Endometrium (tissue), 2 donors: Measurements from ENCODE around the gene CLEC11A.

Source experiments
- FAIRE-seq: peaks from 2 replicates; lab custom pipeline; 2012; peaks lifted over from hg19 to GRCh38; lab: Jason Lieb, UNC
- donor health status: control.
- donor health status: control.

Gene CLEC11A

GRCh38 chr19:50705422-50706019, 17.6 kb upstream of the CLEC11A start:
- FAIRE-seq = no peak

GRCh38 chr19:50706387-50706786, 16.8 kb upstream of the CLEC11A start:
- no peak for FAIRE-seq

GRCh38 chr19:50708179-50708879, 14.8 kb upstream of the CLEC11A start:
- FAIRE-seq = no peak

- no peak for FAIRE-seq
Measured at GRCh38 chr19:50710094-50710493, 13.1 kb upstream of the CLEC11A start.

- FAIRE-seq = no peak
Measured at GRCh38 chr19:50710612-50711011, 12.6 kb upstream of the CLEC11A start.

GRCh38 chr19:50711196-50711595, 12.0 kb upstream of the CLEC11A start:
- FAIRE-seq = no peak

GRCh38 chr19:50711805-50712204, 11.4 kb upstream of the CLEC11A start:
- no peak for FAIRE-seq

- FAIRE-seq = no peak
Measured at GRCh38 chr19:50712833-50713232, 10.3 kb upstream of the CLEC11A start.

GRCh38 chr19:50713556-50714236, 9.5 kb upstream of the CLEC11A start:
- FAIRE-seq = no peak

GRCh38 chr19:50716178-50717025, 6.8 kb upstream of the CLEC11A start:
- no peak for FAIRE-seq

GRCh38 chr19:50717026-50717723, 6.0 kb upstream of the CLEC11A start:
- FAIRE-seq = no peak

- FAIRE-seq = no peak
Measured at GRCh38 chr19:50717891-50718254, 5.3 kb upstream of the CLEC11A start.

GRCh38 chr19:50718255-50719118, 4.7 kb upstream of the CLEC11A start:
- no peak for FAIRE-seq

GRCh38 chr19:50719119-50719435, 4.1 kb upstream of the CLEC11A start:
- FAIRE-seq = no peak

GRCh38 chr19:50719566-50719965, 3.6 kb upstream of the CLEC11A start, which contains the start of gene SHANK1:
Gene SHANK1, minus strand, starts transcription at chr19:50719802. Its CDS starts 2,883 bp downstream, at chr19:50716919.
- no peak for FAIRE-seq

GRCh38 chr19:50720181-50720920, 2.8 kb upstream of the CLEC11A start:
- no peak for FAIRE-seq

GRCh38 chr19:50720921-50721381, 2.2 kb upstream of the CLEC11A start:
- FAIRE-seq = no peak

GRCh38 chr19:50721441-50722137, 1.6 kb upstream of the CLEC11A start:
- FAIRE-seq = no peak

GRCh38 chr19:50722201-50723013, 757 bp upstream of the CLEC11A start:
- FAIRE-seq = no peak
